CD14-positive monocyte (primary cell): ENCODE measurements around the gene SH3BP5L. TPM values are rescaled to one million over a fixed set of nuclear protein-coding genes. Genes with fewer than 3 reads are reported as not detected.
A peak's percentile ranks its signal among the peaks of the same experiment; 100 is the strongest.

ENCODE experiments used
- DNase-seq, 3 donors: peaks; one replicate each; pipeline ENCODE4 v3.0.0-alpha.2; 2011 to 2022
- H2AFZ ChIP-seq: 2 replicates; pipeline ENCODE4 v1.6.0; 2012; ENCODE audit warnings: mild to moderate bottlenecking, low read depth, low read length, inconsistent platforms; ENCODE audit not compliant: insufficient read depth, poor library complexity, severe bottlenecking
- H3K27ac ChIP-seq, 2 donors: 1 replicate in 1 of 2; 2 replicates in 1 of 2; pipeline ENCODE4 v1.5.1; 2012 to 2013; ENCODE audit warnings: low read length in 2 of 2, control low read depth in 1 of 2, inconsistent platforms in 1 of 2, low read depth in 1 of 2, mild to moderate bottlenecking in 1 of 2
- H3K27me3 ChIP-seq, 2 donors: one replicate each; pipeline versions ENCODE4 v1.6.0 to v1.6.1; 2011 to 2013; ENCODE audit warnings: low read length in 2 of 2; ENCODE audit not compliant: control insufficient read depth in 2 of 2, insufficient read depth in 2 of 2
- H3K36me3 ChIP-seq, 2 donors: replicated peaks in 1 of 2; 1 replicate in 1 of 2; 2 replicates in 1 of 2; pipeline versions ENCODE4 v1.5.1 to v1.6.1; 2012 to 2013; ENCODE audit warnings: low read length in 2 of 2, control low read depth in 1 of 2, inconsistent platforms in 1 of 2, mild to moderate bottlenecking in 1 of 2; ENCODE audit not compliant: insufficient read depth in 2 of 2, control insufficient read depth in 1 of 2
- H3K4me1 ChIP-seq, 2 donors: 1 replicate in 1 of 2; 2 replicates in 1 of 2; pipeline versions ENCODE4 v1.5.1 to v1.6.1; 2012 to 2013; ENCODE audit warnings: low read length in 2 of 2, control low read depth in 1 of 2, inconsistent platforms in 1 of 2, mild to moderate bottlenecking in 1 of 2, moderate library complexity in 1 of 2; ENCODE audit not compliant: insufficient read depth in 2 of 2, control insufficient read depth in 1 of 2
- H3K4me2 ChIP-seq: replicated peaks from 2 replicates; pipeline ENCODE3; 2012; ENCODE audit warnings: low read length, moderate library complexity, mild to moderate bottlenecking; ENCODE audit not compliant: poor library complexity, severe bottlenecking; ENCODE audit errors: extremely low read depth
- H3K4me3 ChIP-seq, 3 experiments: fragments of 200-600 bp in 1 of 3; sonication (generic) in 1 of 3; replicated peaks in 1 of 3; 1 replicate in 2 of 3; 2 replicates in 1 of 3; pipeline ENCODE4 v1.5.1; 2011 to 2013; ENCODE audit warnings: low read length in 3 of 3, mild to moderate bottlenecking in 3 of 3, control low read depth in 2 of 3, low read depth in 2 of 3, inconsistent platforms in 1 of 3, moderate library complexity in 1 of 3
- H3K79me2 ChIP-seq: 2 replicates; pipeline ENCODE4 v1.6.0; 2012; ENCODE audit warnings: mild to moderate bottlenecking, control low read depth, inconsistent platforms, low read length, moderate library complexity; ENCODE audit not compliant: insufficient read depth
- H3K9ac ChIP-seq: 2 replicates; pipeline ENCODE4 v1.6.0; 2017; ENCODE audit warnings: low read length, mild to moderate bottlenecking; ENCODE audit not compliant: insufficient read depth, poor library complexity, severe bottlenecking
- H3K9me3 ChIP-seq, 2 donors: replicated peaks in 1 of 2; 1 replicate in 1 of 2; 2 replicates in 1 of 2; pipeline versions ENCODE4 v1.5.1 to v1.6.1; 2012 to 2013; ENCODE audit warnings: low read length in 2 of 2, control low read depth in 1 of 2; ENCODE audit not compliant: control insufficient read depth in 1 of 2, insufficient read depth in 1 of 2
- H4K20me1 ChIP-seq: 2 replicates; pipeline ENCODE4 v1.6.0; 2012; ENCODE audit warnings: mild to moderate bottlenecking, low read length, control low read depth, moderate library complexity; ENCODE audit not compliant: insufficient read depth
- H3K27ac Mint-ChIP-seq, 7 donors: one replicate each; pipeline ENCODE4 v1.8.0; 2020; ENCODE audit warnings: mild to moderate bottlenecking in 7 of 7, mixed read lengths in 7 of 7, moderate library complexity in 6 of 7, inconsistent platforms in 2 of 7
- H3K27me3 Mint-ChIP-seq, 3 donors: one replicate each; pipeline ENCODE4 v1.8.0; 2021 to 2022; ENCODE audit warnings: low read depth in 3 of 3, mild to moderate bottlenecking in 3 of 3, mixed read lengths in 3 of 3, moderate library complexity in 3 of 3, inconsistent platforms in 1 of 3
- H3K36me3 Mint-ChIP-seq, 2 donors: one replicate each; pipeline ENCODE4 v1.8.0; 2020; ENCODE audit warnings: mixed read lengths in 2 of 2, inconsistent platforms in 1 of 2, mild to moderate bottlenecking in 1 of 2
- H3K4me1 Mint-ChIP-seq: one replicate; pipeline ENCODE4 v1.8.0; 2020; ENCODE audit warnings: mild to moderate bottlenecking, mixed read lengths
- H3K4me3 Mint-ChIP-seq, 2 donors: one replicate each; pipeline ENCODE4 v1.8.0; 2020; ENCODE audit warnings: mild to moderate bottlenecking in 2 of 2, mixed read lengths in 2 of 2, moderate library complexity in 1 of 2
- H3K9me3 Mint-ChIP-seq, 7 donors: one replicate each; pipeline ENCODE4 v1.8.0; 2020 to 2022; ENCODE audit warnings: mixed read lengths in 7 of 7, mild to moderate bottlenecking in 6 of 7, moderate library complexity in 6 of 7, inconsistent platforms in 2 of 7
- WGBS: methylation state at CpG from one replicate; pipeline ENCODE4 v1.1.5; 2013; ENCODE audit warnings: missing lambda C conversion rate; ENCODE audit not compliant: insufficient coverage; 5-methylcytosine and 5-hydroxymethylcytosine counted together
- intact Hi-C, 2 donors: fragments of 100-400 bp; cut with micrococcal nuclease; formaldehyde crosslinking; loops; one replicate each; pipeline versions ENCODE4 v1.15.0 to v1.15.1; 2023
- polyA plus RNA-seq, 3 donors: library from polyadenylated mRNA; depleted of rRNA in 1 of 3; unstranded in 2 of 3; stranded (reverse) in 1 of 3; fragments of 300-500 nt in 2 of 3; fragments of >200 nt in 1 of 3; fragmentation: Illumina TruSeq in 2 of 3; gene quantifications; 1 replicate in 2 of 3; 2 replicates in 1 of 3; pipeline ENCODE4 v1.2.3, GENCODE V29; 2012 to 2021
- TF ChIP-seq, protein P1 (sequence below): fragments of 200-600 bp; IDR thresholded peaks from one replicate; pipeline ENCODE4 v1.8.0; 2022; ENCODE audit warnings: antibody characterized with exemption, mild to moderate bottlenecking

Gene SH3BP5L
- polyA plus RNA-seq, 3 donors = 4.0 to 15.7 (median 4.3) TPM

DNA sequence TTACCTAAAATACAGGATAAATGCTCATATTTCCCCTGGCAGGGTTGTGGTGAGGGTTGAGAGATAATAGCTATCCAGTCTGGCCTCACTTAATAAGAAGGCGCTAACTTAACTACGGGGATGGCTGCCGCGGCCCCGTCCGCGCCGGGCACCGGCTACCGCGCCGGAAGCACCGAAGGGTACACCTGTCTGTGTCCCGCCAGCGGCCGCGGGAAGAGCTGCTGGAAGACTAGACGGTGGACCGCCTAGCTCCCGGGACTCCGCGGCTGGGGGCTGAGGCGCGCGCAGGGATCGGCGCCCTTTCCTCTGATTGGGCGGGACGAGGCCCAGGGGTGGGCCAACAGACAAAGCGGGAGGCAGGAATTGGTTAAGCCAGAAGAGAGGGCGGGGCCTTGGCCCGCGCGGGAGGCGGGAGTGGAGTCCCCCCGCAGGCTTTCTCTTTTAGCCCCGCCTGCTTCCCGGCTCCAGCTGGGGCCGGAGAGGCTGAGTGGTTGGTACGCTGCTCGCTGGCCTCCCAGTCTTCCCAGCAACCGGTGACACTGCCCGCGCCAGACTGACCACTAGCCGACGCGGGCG lies 12.2 kb upstream of the SH3BP5L start, which contains the start of gene ZNF672:
TSS of gene ZNF672 (plus strand) at position 444 of the 576 bp plus-strand sequence. CDS start 9,051 bp downstream, outside the sequence.
- H3K9me3 ChIP-seq = no peaks in the 10 kb centered on the region
- Mint-ChIP-seq H3K27ac (peak within 1 kb of the TSS in 2 of 7 donors; percentile 99 to 100), H3K4me3 (no peak within 1 kb of the TSS), H3K4me1 (peaks cover 22% of the 10 kb centered on the region), H3K9me3 (peaks cover 0 to 2% (median 0%) of the 10 kb centered on the region in 7 donors), H3K36me3 (peaks cover 6% of the 10 kb centered on the region in 2 donors), H3K27me3 (no peaks in the 10 kb centered on the region)
- H3K27ac ChIP-seq = peak within 1 kb of the TSS; percentile 98 to 99
- H3K4me2 ChIP-seq = peak within 1 kb of the TSS; percentile 73
- peaks cover under 1 to 16% of the 10 kb centered on the region in 2 donors for H3K36me3 ChIP-seq
- under 1% methylated on average over 46 of the region's 48 CpGs for WGBS
- peaks cover 43% of the 10 kb centered on the region for H3K79me2 ChIP-seq
- peaks cover 7% of the 10 kb centered on the region for H4K20me1 ChIP-seq
- intact Hi-C loops = loop anchor here in 1 of 2 donors (2.0 kb wide), 1 partner anchor 21 kb away; the partner anchor contains the start of gene ZNF692
- H3K4me3 ChIP-seq = peak within 1 kb of the TSS; percentile 55 to 81 (median 69)
- no peaks in the 10 kb centered on the region for H3K27me3 ChIP-seq
- TF ChIP-seq, protein P1, sequence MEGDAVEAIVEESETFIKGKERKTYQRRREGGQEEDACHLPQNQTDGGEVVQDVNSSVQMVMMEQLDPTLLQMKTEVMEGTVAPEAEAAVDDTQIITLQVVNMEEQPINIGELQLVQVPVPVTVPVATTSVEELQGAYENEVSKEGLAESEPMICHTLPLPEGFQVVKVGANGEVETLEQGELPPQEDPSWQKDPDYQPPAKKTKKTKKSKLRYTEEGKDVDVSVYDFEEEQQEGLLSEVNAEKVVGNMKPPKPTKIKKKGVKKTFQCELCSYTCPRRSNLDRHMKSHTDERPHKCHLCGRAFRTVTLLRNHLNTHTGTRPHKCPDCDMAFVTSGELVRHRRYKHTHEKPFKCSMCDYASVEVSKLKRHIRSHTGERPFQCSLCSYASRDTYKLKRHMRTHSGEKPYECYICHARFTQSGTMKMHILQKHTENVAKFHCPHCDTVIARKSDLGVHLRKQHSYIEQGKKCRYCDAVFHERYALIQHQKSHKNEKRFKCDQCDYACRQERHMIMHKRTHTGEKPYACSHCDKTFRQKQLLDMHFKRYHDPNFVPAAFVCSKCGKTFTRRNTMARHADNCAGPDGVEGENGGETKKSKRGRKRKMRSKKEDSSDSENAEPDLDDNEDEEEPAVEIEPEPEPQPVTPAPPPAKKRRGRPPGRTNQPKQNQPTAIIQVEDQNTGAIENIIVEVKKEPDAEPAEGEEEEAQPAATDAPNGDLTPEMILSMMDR = no peak
- DNase-seq = peak; percentile 97 to 99 (median 98)
- H3K9ac ChIP-seq = peak within 1 kb of the TSS; percentile 99
- peaks cover 27 to 45% of the 10 kb centered on the region in 2 donors for H3K4me1 ChIP-seq
- peak within 1 kb of the TSS; percentile 85 for H2AFZ ChIP-seq

DNA sequence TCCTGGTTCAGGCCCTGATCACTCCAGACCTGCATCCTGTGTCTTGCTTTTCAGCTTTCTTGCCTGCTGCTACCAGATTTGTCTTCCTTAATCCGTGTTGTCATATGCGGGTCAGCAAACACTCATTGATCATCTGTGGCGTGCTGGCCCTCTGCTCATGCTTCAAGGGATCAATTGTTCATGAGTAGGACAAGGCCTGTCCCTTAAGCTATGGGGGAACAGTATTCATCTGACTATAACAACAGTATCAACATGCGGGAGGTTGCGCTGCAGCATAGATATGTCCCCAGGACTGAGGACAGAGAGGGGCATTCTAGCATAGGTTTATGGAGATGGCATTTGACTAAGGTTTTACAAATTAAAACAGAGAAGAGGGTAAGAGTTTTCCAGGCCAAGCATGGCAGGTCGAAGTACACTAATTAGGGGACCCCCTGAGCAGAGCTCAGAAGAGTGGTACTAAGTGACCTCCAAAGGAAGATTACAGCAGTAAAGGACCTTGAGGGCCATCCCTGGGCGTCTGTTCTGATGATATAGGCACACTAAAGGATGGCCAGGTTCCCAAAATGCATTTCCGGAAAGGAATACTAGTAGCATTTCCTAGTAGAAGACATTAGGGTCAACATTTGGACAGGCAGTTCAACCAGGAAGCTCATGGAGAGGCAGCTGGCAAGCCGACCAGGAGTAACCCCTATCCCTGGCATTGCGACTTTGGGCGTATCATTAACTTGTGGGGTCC lies 11.5 kb upstream of the SH3BP5L start:
- H3K4me1 Mint-ChIP-seq = peaks cover 21% of the 10 kb centered on the region

More for the DNA sequence above, 11.5 kb upstream of the SH3BP5L start:
- DNase-seq = no peak
- peaks cover 27 to 45% of the 10 kb centered on the region in 2 donors for H3K4me1 ChIP-seq
- peak overlapping the region; percentile 73 for H3K4me2 ChIP-seq
- TF ChIP-seq, protein P1 = no peak
- peak overlapping the region; percentile 85 for H2AFZ ChIP-seq
- no peaks in the 10 kb centered on the region for H3K9me3 ChIP-seq
- H3K27me3 Mint-ChIP-seq = no peaks in the 10 kb centered on the region
- H3K27ac Mint-ChIP-seq = peak overlapping the region in 2 of 7 donors; percentile 99 to 100
- H3K79me2 ChIP-seq = peaks cover 37% of the 10 kb centered on the region
- peaks cover 0 to 10% of the 10 kb centered on the region in 2 donors for H3K36me3 ChIP-seq
- WGBS = 39% methylated on average over 7 of the region's 11 CpGs
- peak overlapping the region; percentile 99 for H3K9ac ChIP-seq
- H3K4me3 ChIP-seq = peak overlapping the region; percentile 55 to 81 (median 69)
- H3K27ac ChIP-seq = peak overlapping the region; percentile 98 to 99
- intact Hi-C loops = no loop called here
- no peaks in the 10 kb centered on the region for H3K27me3 ChIP-seq
- H4K20me1 ChIP-seq = peaks cover under 1% of the 10 kb centered on the region
- peaks cover 2% of the 10 kb centered on the region in 2 donors for H3K36me3 Mint-ChIP-seq
- no peak overlapping the region for H3K4me3 Mint-ChIP-seq
- peaks cover 0 to 2% (median 0%) of the 10 kb centered on the region in 7 donors for H3K9me3 Mint-ChIP-seq
